ENCODE results near the gene C1QTNF9. TPM values are rescaled to one million over a fixed set of nuclear protein-coding genes. Genes with fewer than 3 reads are reported as not detected.

The C1QTNF9 gene
- polyA plus RNA-seq, 1 donor from 2014 or later = not detected

DNA sequence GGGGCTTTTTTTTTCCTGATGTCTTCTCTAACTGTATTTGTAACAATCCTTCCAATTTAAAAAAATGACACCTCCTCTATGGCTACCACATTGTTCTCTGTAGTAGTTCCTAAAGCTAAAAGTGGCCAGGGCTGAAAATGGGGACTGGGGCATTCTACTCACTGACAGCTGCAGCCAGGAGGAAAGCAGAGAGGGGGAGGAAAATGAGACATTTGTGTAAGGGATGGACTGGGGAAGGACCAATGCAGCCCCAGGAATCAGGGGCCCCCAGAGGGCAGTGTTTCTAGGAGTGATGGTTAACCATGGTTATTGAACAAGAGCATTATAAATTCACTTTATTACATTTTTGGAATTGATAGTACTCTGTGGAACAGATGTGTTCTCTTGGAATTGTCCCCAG lies 34.3 kb upstream of the C1QTNF9 start:
- Mint-ChIP-seq H3K27me3 (no peaks in the 10 kb centered on the region), H3K9me3 (no peaks in the 10 kb centered on the region), H3K4me1 (peaks cover 37 to 45% (median 38%) of the 10 kb centered on the region in 3 donors), H3K27ac (peak overlapping the region; percentile 63 to 95 (median 90)), H3K36me3 (no peaks in the 10 kb centered on the region), H3K4me3 (peak overlapping the region in 3 of 4 donors; percentile 35 to 82 (median 74))

DNA sequence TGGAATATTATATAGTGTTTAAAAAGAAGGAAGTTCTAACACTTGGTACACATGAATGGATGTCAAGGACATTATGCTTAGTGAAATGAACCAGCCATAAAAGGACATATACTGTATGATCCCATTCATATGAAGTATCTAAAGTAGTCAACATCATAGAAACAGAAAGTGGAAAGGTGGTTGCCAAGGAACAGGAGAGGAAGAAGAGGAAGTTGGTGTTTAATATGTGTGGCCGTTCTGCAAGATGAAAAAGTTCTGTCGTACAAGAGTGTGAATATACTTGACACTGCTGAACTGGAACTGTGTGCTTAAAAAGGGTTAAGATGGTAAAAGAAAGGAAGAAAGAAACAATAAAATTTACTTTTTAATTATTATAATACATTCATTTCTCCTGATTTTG lies 33.1 kb upstream of the C1QTNF9 start:
- no peaks in the 10 kb centered on the region for H3K27me3 Mint-ChIP-seq

GRCh38 chr13:24276861-24277260 lies 32.5 kb upstream of the C1QTNF9 start:
- H3K27ac Mint-ChIP-seq = peak overlapping the region in 1 of 3 donors; percentile 0
- no peaks in the 10 kb centered on the region for H3K27me3 Mint-ChIP-seq
- H3K36me3 Mint-ChIP-seq = no peaks in the 10 kb centered on the region
- no peaks in the 10 kb centered on the region for H3K9me3 Mint-ChIP-seq
- H3K4me1 Mint-ChIP-seq = peaks cover 30 to 42% (median 31%) of the 10 kb centered on the region in 3 donors
- H3K4me3 Mint-ChIP-seq = no peak overlapping the region

More for the DNA sequence above, 33.1 kb upstream of the C1QTNF9 start:
- Mint-ChIP-seq H3K9me3 (no peaks in the 10 kb centered on the region), H3K4me3 (peak overlapping the region in 2 of 4 donors; percentile 4 to 13), H3K36me3 (no peaks in the 10 kb centered on the region), H3K4me1 (peaks cover 34 to 46% (median 35%) of the 10 kb centered on the region in 3 donors), H3K27ac (peak overlapping the region; percentile 0 to 69 (median 4))

DNA sequence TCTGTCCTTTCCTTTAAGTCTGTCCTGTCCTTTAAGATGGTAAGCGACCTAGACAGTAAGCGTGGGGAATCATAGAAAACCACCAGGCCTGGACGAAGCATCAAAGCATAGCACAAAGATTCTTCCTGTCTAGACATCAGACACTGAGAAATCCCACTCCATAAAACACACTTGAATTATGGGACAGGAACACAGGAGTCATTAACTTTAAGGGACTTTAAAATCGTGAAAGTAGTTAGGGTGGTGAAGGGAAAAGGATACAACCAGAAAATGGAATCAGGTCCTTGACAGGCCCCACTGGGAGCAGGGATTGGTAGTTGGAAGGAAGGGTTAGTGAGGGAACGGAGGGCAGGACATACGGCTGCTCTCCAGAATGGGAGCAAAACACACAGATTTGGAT lies 31.6 kb upstream of the C1QTNF9 start:
- H3K4me3 Mint-ChIP-seq = no peak overlapping the region
- no peaks in the 10 kb centered on the region for H3K9me3 Mint-ChIP-seq
- H3K27ac Mint-ChIP-seq = no peak overlapping the region
- H3K36me3 Mint-ChIP-seq = no peaks in the 10 kb centered on the region
- no peaks in the 10 kb centered on the region for H3K27me3 Mint-ChIP-seq
- H3K4me1 Mint-ChIP-seq = peaks cover 29 to 38% (median 30%) of the 10 kb centered on the region in 3 donors

DNA sequence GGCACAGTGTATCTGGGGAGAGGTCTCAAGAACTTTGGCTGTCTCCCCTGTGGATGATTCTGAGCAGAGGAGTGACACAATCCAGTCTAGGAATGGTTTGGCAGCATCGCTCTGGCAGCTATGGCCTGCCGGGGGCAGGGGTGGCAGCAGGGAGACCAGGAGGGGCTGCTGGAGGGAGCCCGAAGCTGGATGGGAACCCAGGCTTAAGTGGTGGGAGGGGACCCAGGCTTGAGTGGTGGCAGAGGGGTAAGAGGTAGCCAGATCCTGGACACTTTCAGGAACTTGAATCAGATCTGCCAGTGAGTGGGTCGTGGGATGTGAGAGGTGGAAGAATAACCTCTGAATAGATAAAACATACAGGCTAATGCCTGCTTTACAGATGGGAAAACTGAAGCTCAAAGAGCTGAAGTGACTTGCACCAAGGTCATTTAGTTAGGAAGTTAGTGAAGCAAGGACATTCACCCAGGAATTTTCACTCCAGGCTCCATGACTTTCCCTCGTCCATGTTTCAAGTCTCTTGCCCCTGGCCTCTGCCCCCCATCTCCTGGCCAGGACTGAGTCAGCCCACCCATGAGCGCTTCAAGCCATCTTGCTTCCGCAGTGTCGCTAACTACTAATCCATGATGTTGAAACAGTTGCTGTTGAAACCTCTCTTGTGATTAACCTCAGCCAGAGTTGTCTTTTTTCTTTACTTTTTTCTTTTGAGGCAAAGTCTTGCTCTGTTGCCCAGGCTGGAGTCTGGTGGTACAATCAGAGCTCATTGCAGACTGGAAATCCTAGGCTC lies 29.9 kb upstream of the C1QTNF9 start:
- Mint-ChIP-seq H3K36me3 (no peaks in the 10 kb centered on the region), H3K9me3 (no peaks in the 10 kb centered on the region), H3K27me3 (no peaks in the 10 kb centered on the region), H3K4me1 (peaks cover 22 to 30% (median 27%) of the 10 kb centered on the region in 3 donors), H3K4me3 (peak overlapping the region in 1 of 4 donors; percentile 75), H3K27ac (peak overlapping the region in 2 of 3 donors; percentile 31 to 92)

DNA sequence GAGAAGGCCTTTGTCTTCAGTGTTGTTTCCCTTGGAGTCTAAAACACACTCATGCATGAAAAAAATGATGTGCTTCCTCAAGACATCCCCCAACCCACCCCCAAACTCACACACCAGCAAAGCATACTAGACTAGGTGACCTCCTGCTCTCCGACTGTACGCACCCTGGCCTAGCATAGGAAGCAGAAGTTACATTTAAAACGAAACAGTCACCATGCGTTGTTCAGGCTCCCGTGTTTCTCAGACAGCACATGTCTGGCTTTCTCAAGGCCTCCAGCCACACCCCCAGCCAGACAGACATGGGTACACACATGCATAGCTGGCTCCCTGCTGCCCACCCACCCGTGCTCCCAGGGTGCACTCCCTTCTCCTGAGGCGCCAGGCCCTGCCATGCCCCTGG lies 28.7 kb upstream of the C1QTNF9 start:
- Mint-ChIP-seq H3K4me3 (peak overlapping the region in 2 of 4 donors; percentile 30 to 77), H3K36me3 (no peaks in the 10 kb centered on the region), H3K4me1 (peaks cover 14 to 22% (median 21%) of the 10 kb centered on the region in 3 donors), H3K9me3 (no peaks in the 10 kb centered on the region), H3K27ac (peak overlapping the region in 2 of 3 donors; percentile 72 to 92), H3K27me3 (no peaks in the 10 kb centered on the region)

DNA sequence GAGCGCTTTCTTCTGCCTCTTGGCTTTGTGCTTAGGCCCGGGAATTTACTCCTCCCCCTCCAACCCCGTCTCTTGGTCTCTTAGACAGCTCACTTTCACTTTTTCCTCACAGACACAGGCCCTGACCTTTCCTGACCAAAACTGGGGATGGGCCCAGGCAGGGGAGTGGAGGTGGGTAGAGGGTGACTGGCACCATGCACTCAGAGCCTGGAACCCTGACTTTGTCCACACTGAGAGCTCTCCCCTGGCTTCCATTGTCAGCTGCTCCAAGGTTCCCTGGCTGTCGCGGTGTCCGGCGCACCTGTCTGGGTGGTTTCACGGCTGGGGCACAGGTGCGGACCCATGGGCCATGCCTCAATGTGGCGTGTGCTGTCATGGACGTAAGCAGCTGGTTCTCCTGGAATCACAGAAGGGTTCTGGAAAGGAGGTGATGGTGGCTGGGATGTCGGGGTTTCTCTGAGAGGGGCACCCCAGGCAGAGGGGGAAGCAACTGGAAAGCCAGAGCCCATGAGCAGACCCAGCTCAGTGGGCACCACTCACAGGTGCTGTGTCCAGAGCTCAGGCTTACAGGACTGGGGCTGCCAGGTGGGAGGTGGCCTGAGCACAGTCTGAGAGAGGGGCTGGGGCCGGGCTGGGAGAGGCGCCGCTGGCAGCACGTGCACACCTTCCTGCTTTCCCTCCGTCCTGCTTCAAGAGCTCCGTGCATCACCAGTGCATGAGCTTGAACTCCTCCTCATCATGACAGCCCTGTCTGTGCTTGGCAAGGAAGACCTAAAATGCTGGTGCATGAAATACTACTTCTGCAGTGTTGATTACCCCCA lies 28.0 kb upstream of the C1QTNF9 start:
- peaks cover 11 to 19% (median 16%) of the 10 kb centered on the region in 3 donors for H3K4me1 Mint-ChIP-seq
- H3K4me3 Mint-ChIP-seq = peak overlapping the region in 2 of 4 donors; percentile 39 to 77
- H3K27ac Mint-ChIP-seq = peak overlapping the region in 2 of 3 donors; percentile 72 to 92
- no peaks in the 10 kb centered on the region for H3K36me3 Mint-ChIP-seq
- H3K27me3 Mint-ChIP-seq = no peaks in the 10 kb centered on the region
- H3K9me3 Mint-ChIP-seq = no peaks in the 10 kb centered on the region

- H3K27me3 Mint-ChIP-seq = no peaks in the 10 kb centered on the region
- peaks cover 1% of the 10 kb centered on the region for H3K36me3 Mint-ChIP-seq
- no peaks in the 10 kb centered on the region for H3K9me3 Mint-ChIP-seq
- H3K4me1 Mint-ChIP-seq = peaks cover 10 to 17% (median 11%) of the 10 kb centered on the region in 3 donors
- peak overlapping the region in 2 of 4 donors; percentile 51 to 60 for H3K4me3 Mint-ChIP-seq
- H3K27ac Mint-ChIP-seq = peak overlapping the region in 2 of 3 donors; percentile 43 to 79
These were observed 27.1 kb upstream of the C1QTNF9 start for GRCh38 chr13:24282256-24282655.

GRCh38 chr13:24284889-24285565 lies 24.4 kb upstream of the C1QTNF9 start:
- Mint-ChIP-seq H3K4me3 (peak overlapping the region in 1 of 4 donors; percentile 0), H3K27ac (no peak overlapping the region), H3K27me3 (no peaks in the 10 kb centered on the region), H3K4me1 (peaks cover 4 to 13% (median 11%) of the 10 kb centered on the region in 3 donors), H3K9me3 (no peaks in the 10 kb centered on the region), H3K36me3 (peaks cover 7% of the 10 kb centered on the region)

GRCh38 chr13:24286624-24287023 lies 22.8 kb upstream of the C1QTNF9 start:
- Mint-ChIP-seq H3K27me3 (no peaks in the 10 kb centered on the region), H3K4me1 (peaks cover 0 to 4% (median 0%) of the 10 kb centered on the region in 3 donors), H3K4me3 (no peak overlapping the region), H3K9me3 (no peaks in the 10 kb centered on the region), H3K36me3 (peaks cover 11% of the 10 kb centered on the region), H3K27ac (peak overlapping the region in 1 of 3 donors; percentile 31)

DNA sequence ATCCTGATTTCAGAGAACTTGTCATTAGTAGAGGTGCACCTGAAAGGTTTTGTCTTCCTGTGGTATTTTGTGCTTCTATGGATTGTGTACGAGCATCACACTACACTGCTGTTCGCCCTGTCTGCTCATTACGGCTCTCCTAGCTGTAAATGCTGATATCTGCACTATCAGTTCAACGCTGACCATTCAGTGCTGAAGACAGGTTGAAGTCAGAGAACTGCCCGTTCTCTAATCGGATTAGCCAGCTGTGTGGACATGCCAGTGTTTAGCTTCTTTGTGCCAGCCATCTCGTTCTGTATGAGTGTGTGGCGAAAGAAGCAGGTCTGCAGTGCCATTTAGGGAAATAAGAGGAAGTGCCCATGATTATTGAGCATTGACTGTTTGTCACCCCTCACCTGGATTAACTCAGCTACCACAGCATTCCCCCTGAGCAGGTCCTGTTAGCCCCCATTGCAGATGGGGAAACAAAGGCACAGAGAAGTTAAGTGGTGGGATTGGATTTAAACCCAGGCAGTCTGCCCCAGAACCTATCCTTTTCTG lies 21.6 kb upstream of the C1QTNF9 start:
- Mint-ChIP-seq H3K27ac (peak overlapping the region in 1 of 3 donors; percentile 31), H3K4me1 (no peaks in the 10 kb centered on the region)

DNA sequence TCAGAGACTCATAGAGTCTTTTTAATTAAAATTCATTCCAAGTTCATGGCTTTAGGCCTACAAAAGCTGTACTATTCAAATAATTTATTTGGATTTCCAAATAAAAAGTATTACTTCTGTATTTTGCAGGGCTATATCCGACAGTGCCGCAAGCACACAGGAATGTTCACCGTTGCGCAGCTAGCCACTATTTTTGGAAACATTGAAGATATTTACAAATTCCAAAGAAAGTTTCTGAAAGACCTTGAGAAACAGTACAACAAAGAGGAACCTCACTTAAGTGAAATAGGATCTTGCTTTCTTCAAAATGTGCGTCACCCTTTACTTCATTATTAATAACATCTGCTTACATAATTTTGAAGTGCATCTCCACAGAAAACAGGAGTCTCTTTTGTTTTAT lies 20.5 kb upstream of the C1QTNF9 start:
- Mint-ChIP-seq H3K4me1 (no peaks in the 10 kb centered on the region), H3K4me3 (no peak overlapping the region), H3K36me3 (peaks cover 13% of the 10 kb centered on the region), H3K9me3 (no peaks in the 10 kb centered on the region), H3K27me3 (no peaks in the 10 kb centered on the region), H3K27ac (peak overlapping the region in 1 of 3 donors; percentile 7)

More for the DNA sequence above, 21.6 kb upstream of the C1QTNF9 start:
- Mint-ChIP-seq H3K9me3 (no peaks in the 10 kb centered on the region), H3K27me3 (no peaks in the 10 kb centered on the region), H3K4me3 (no peak overlapping the region), H3K36me3 (peaks cover 11% of the 10 kb centered on the region)

- Mint-ChIP-seq H3K4me3 (no peak overlapping the region), H3K9me3 (no peaks in the 10 kb centered on the region), H3K27me3 (no peaks in the 10 kb centered on the region), H3K4me1 (no peaks in the 10 kb centered on the region), H3K27ac (no peak overlapping the region), H3K36me3 (peaks cover 13% of the 10 kb centered on the region)
These were observed 19.0 kb upstream of the C1QTNF9 start for GRCh38 chr13:24290280-24290932.

GRCh38 chr13:24292481-24292880 lies 16.9 kb upstream of the C1QTNF9 start:
- H3K27ac Mint-ChIP-seq = no peak overlapping the region

More at GRCh38 chr13:24292481-24292880, 16.9 kb upstream of the C1QTNF9 start:
- H3K9me3 Mint-ChIP-seq = no peaks in the 10 kb centered on the region
- H3K27me3 Mint-ChIP-seq = no peaks in the 10 kb centered on the region
- H3K36me3 Mint-ChIP-seq = peaks cover 13% of the 10 kb centered on the region
- no peaks in the 10 kb centered on the region for H3K4me1 Mint-ChIP-seq
- no peak overlapping the region for H3K4me3 Mint-ChIP-seq
